ENCODE results near the gene LRFN5. TPM values are rescaled to one million over a fixed set of nuclear protein-coding genes. Genes with fewer than 3 reads are reported as not detected.

The LRFN5 gene
- total RNA-seq, 1 experiment from 2014 or later, result 1.3 TPM

DNA sequence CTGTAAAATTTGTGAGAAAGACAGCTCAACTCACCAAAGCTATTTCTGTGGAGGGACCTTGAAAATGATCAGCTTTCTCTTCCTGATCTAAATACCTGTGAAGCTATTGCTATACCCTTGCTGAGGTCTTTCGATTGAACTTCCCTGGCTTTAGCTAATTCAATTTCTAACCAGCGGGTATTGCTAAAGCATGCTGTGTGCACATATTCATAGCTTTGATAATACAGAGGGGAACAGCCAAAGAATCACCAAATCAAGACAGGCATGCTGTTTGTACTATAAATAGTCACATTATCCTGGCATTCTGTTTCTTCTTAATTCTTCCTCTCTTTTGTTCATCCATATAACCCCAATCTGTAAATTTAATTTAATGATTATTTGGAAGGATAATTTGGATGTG is 233.0 kb downstream of the LRFN5 start:
- H3K9me3 Mint-ChIP-seq, result no peaks in the 10 kb centered on the region; a peak in 1 of 5 replicates
- WGBS (ENCODE audit: extremely low coverage, insufficient read length, low lambda C conversion rate), result no CpG with 5 or more reads among the region's 2 CpGs
- Histone ChIP-seq H3K4ac (ENCODE audit: low read depth, low read length) (no peak overlapping the region), H4K91ac (ENCODE audit: insufficient read length, low read depth, low read length) (no peak overlapping the region), H3K27me3 (ENCODE audit: insufficient read depth, low read length) (no peaks in the 10 kb centered on the region), H4K5ac (ENCODE audit: insufficient read length, low read depth, low read length) (no peak overlapping the region), H2BK12ac (ENCODE audit: insufficient read length, low read depth, low read length) (no peak overlapping the region), H2BK15ac (ENCODE audit: low read depth, low read length) (no peak overlapping the region), H3K56ac (ENCODE audit: insufficient read length, low read depth, low read length) (no peak overlapping the region), H3K79me2 (ENCODE audit: insufficient read depth, low read length) (no peaks in the 10 kb centered on the region), H3K18ac (ENCODE audit: insufficient read length, low read depth, low read length) (no peak overlapping the region), H3T11ph (ENCODE audit: low read length) (no peak overlapping the region), H4K8ac (replicated peaks; ENCODE audit: insufficient read length, low read depth, low read length) (no peak overlapping the region), H2AK5ac (ENCODE audit: insufficient read length, low read length) (no peak overlapping the region), H3K79me1 (ENCODE audit: insufficient read depth, low read depth, low read length, poor library complexity, severe bottlenecking) (no peaks in the 10 kb centered on the region), H4K20me1 (ENCODE audit: control insufficient read depth, insufficient read depth, insufficient read length) (no peaks in the 10 kb centered on the region), H3K14ac (ENCODE audit: insufficient read depth, low read length) (no peak overlapping the region), H2BK5ac (ENCODE audit: insufficient read length, low read length) (no peak overlapping the region), H2BK120ac (ENCODE audit: low read depth, low read length, poor library complexity, severe bottlenecking) (no peak overlapping the region), H3K9me3 (ENCODE audit: control insufficient read depth, low read depth, low read length) (no peaks in the 10 kb centered on the region), H3K4me1 (ENCODE audit: insufficient read depth, low read length) (no peaks in the 10 kb centered on the region), H3K23me2 (ENCODE audit: insufficient read length, low read depth, low read length, poor library complexity, severe bottlenecking) (no peaks in the 10 kb centered on the region), H2AFZ (ENCODE audit: low read length) (no peak overlapping the region), H3K27ac (ENCODE audit: insufficient read length, low read depth, low read length) (no peak overlapping the region), H3K9ac (ENCODE audit: extremely low read depth, insufficient read length, low read length) (no peak overlapping the region), H3K23ac (ENCODE audit: insufficient read length, low read depth, low read length) (no peak overlapping the region), H2BK20ac (ENCODE audit: low read depth, low read length, poor library complexity, severe bottlenecking) (no peak overlapping the region), H3K4me2 (ENCODE audit: insufficient read depth, insufficient read length, low read length) (no peak overlapping the region)
- no peaks in the 10 kb centered on the region for H3K27me3 Mint-ChIP-seq (ENCODE audit: low read depth)
- TF ChIP-seq CTCF (conservative IDR thresholded peaks at IDR 0.05), result no peak
- no peak for DNase-seq
- no peaks in the 10 kb centered on the region for H3K4me1 Mint-ChIP-seq
- H3K27ac Mint-ChIP-seq, result no peak overlapping the region; a peak in 1 of 7 replicates
- H3K36me3 Mint-ChIP-seq (ENCODE audit: insufficient read depth in 1 of 3, low read depth in 3 of 3), result no peaks in the 10 kb centered on the region
- H3K4me3 Mint-ChIP-seq, result no peak overlapping the region
